ENCODE results near the gene FTSJ3. TPM values are rescaled to one million over a fixed set of nuclear protein-coding genes. Genes with fewer than 3 reads are reported as not detected.

The FTSJ3 gene
- polyA plus RNA-seq, 1 of the 3 experiments (the other 2 are of a cell fraction) = 148 TPM

- DNase-seq = no peak
- TF ChIP-seq PBX3 (IDR thresholded peaks at IDR 0.05) = no peak
- peak; percentile 4; the same call in 1 of the 2 replicates for TF ChIP-seq POLR2AphosphoS5 (IDR thresholded peaks at IDR 0.05; ENCODE audit: low read depth, low read length)
- Histone ChIP-seq H3K4me2 (no peak overlapping the region), H2AFZ (ENCODE audit: low read depth) (no peak overlapping the region), H3K4me3 (ENCODE audit: low read depth in 2 of 2, low read length in 1 of 2) (no peak overlapping the region), H4K20me1 (ENCODE audit: insufficient read depth) (peaks cover 23% of the 10 kb centered on the region; the same call in 1 of the 2 replicates), H3K9me3 (no peaks in the 10 kb centered on the region), H3K9me2 (no peaks in the 10 kb centered on the region), H3K4me1 (ENCODE audit: control insufficient read depth in 1 of 2, insufficient read depth in 2 of 2, low read depth in 1 of 2, low read length in 1 of 2) (no peaks in the 10 kb centered on the region; a peak in 1 of 4 replicates), H3K36me3 (replicated peaks in 1 of 2; ENCODE audit: control insufficient read depth in 1 of 2, insufficient read depth in 2 of 2, low read length in 1 of 2) (peaks cover 93 to 95% of the 10 kb centered on the region in 2 experiments), H3K27me3 (ENCODE audit: insufficient read depth) (no peaks in the 10 kb centered on the region), H3F3A (replicated peaks; ENCODE audit: insufficient read depth) (peaks cover 67% of the 10 kb centered on the region), H3K27ac (ENCODE audit: low read depth in 2 of 2, low read length in 1 of 2) (no peak overlapping the region), H3K9ac (no peak overlapping the region), H3K79me2 (ENCODE audit: insufficient read depth) (peaks cover 26% of the 10 kb centered on the region; the same call in 1 of the 2 replicates)
- WGBS (ENCODE audit: low lambda C conversion rate) = 96% methylated on average over 27 of the region's 27 CpGs
- ChIA-PET POLR2A (interaction anchor here (1.0 kb wide), 1 partner anchor 9 kb away, joined by 7 read pairs; the partner anchor contains the start of gene PSMC5), CTCF (interaction anchor here (1.0 to 2.3 kb wide), 9 partner anchors 8 to 206 kb away, joined by 3 to 10 read pairs (median 6); partner anchors contain the start of gene FTSJ3)
Observed at GRCh38 chr17:63817736-63818385, 9.6 kb downstream of the FTSJ3 start.

- Histone ChIP-seq H3K27ac (ENCODE audit: low read depth in 2 of 2, low read length in 1 of 2) (peak overlapping the region in 1 of 2 experiments; percentile 14; a peak in 1 of 4 replicates), H3K9ac (no peak overlapping the region)
- POLR2A ChIA-PET = no interaction called here
Observed at GRCh38 chr17:63816669-63817068, 10.8 kb downstream of the FTSJ3 start.

More at GRCh38 chr17:63816669-63817068, 10.8 kb downstream of the FTSJ3 start:
- Histone ChIP-seq H3K9me2 (no peaks in the 10 kb centered on the region), H3K36me3 (replicated peaks in 1 of 2; ENCODE audit: control insufficient read depth in 1 of 2, insufficient read depth in 2 of 2, low read length in 1 of 2) (peaks cover 93 to 95% of the 10 kb centered on the region in 2 experiments), H3K4me2 (no peak overlapping the region), H3K4me1 (ENCODE audit: control insufficient read depth in 1 of 2, insufficient read depth in 2 of 2, low read depth in 1 of 2, low read length in 1 of 2) (no peaks in the 10 kb centered on the region; a peak in 1 of 4 replicates), H3K79me2 (ENCODE audit: insufficient read depth) (peaks cover 23% of the 10 kb centered on the region; the same call in 1 of the 2 replicates), H3F3A (replicated peaks; ENCODE audit: insufficient read depth) (peaks cover 58% of the 10 kb centered on the region), H4K20me1 (ENCODE audit: insufficient read depth) (peaks cover 23% of the 10 kb centered on the region; the same call in 1 of the 2 replicates), H3K4me3 (ENCODE audit: low read depth in 2 of 2, low read length in 1 of 2) (no peak overlapping the region), H3K27me3 (ENCODE audit: insufficient read depth) (no peaks in the 10 kb centered on the region), H3K9me3 (no peaks in the 10 kb centered on the region), H2AFZ (ENCODE audit: low read depth) (no peak overlapping the region)
- WGBS (ENCODE audit: low lambda C conversion rate) = 88% methylated on average over 4 of the region's 4 CpGs
- CTCF ChIA-PET = interaction anchor here (1.1 to 2.3 kb wide), 6 partner anchors 10 to 121 kb away, joined by 3 to 8 read pairs (median 4); partner anchors contain the start of gene FTSJ3
- TF ChIP-seq POLR2AphosphoS5 (IDR thresholded peaks at IDR 0.05; ENCODE audit: low read depth, low read length) (no peak), ZBTB33 (IDR thresholded peaks at IDR 0.05; ENCODE audit: borderline replicate concordance, low read depth) (no peak), RXRA (IDR thresholded peaks at IDR 0.05; ENCODE audit: borderline replicate concordance, low read depth) (no peak), TAF1 (IDR thresholded peaks at IDR 0.05; ENCODE audit: borderline replicate concordance, low read depth, low read length) (no peak), IRF3 (IDR thresholded peaks at IDR 0.05; ENCODE audit: low read depth, low read length) (no peak), USF2 (IDR thresholded peaks at IDR 0.05; ENCODE audit: borderline replicate concordance, low read depth, low read length) (no peak), RFX5 (IDR thresholded peaks at IDR 0.05; ENCODE audit: low read length) (no peak), FOSL2 (IDR thresholded peaks at IDR 0.05; ENCODE audit: borderline replicate concordance, low read depth) (no peak), USF1 (IDR thresholded peaks at IDR 0.05; ENCODE audit: borderline replicate concordance, low read depth) (no peak), ELF1 (IDR thresholded peaks at IDR 0.05) (no peak), CHD2 (IDR thresholded peaks at IDR 0.05; ENCODE audit: low read length, partially characterized antibody) (no peak), MAX (IDR thresholded peaks at IDR 0.05; ENCODE audit: low read depth) (no peak), TCF12 (IDR thresholded peaks at IDR 0.05) (no peak), RAD21 (IDR thresholded peaks at IDR 0.05; ENCODE audit: low read length) (no peak), RCOR1 (IDR thresholded peaks at IDR 0.05; ENCODE audit: low read length) (no peak), TEAD4 (IDR thresholded peaks at IDR 0.05; ENCODE audit: borderline replicate concordance, insufficient read depth) (no peak), SIN3A (IDR thresholded peaks at IDR 0.05; ENCODE audit: borderline replicate concordance, low read depth, low read length) (no peak)
- DNase-seq = no peak
